Endothelial cell of umbilical vein (primary cell): ENCODE results near the gene MYO1B. TPM values are rescaled to one million over a fixed set of nuclear protein-coding genes. Genes with fewer than 3 reads are reported as not detected.

ENCODE experiments used
- BruUV-seq: library from RNA; stranded (reverse); fragments of 400-500 nt; replicated peaks from 2 replicates; lab custom pipeline; 2021; lab: Mats Ljungman, UMichigan
- CTCF ChIA-PET: fragments of 300-600, 350-600 bp; sonication (Branson Sonifier 250); formaldehyde crosslinking; loops from one replicate; lab custom pipeline; 2021; ENCODE audit warnings: antibody characterized with exemption, inconsistent platforms; lab: Charles Lee
- POLR2A ChIA-PET: fragments of 300-600, 350-600 bp; sonication (Branson Sonifier 250); formaldehyde crosslinking; loops from one replicate; lab custom pipeline; 2021; ENCODE audit warnings: antibody characterized with exemption, inconsistent platforms; lab: Charles Lee
- DNase-seq: peaks from one replicate; pipeline ENCODE4 v3.0.0-alpha.2; 2011; ENCODE audit warnings: low read depth, low spot score
- FAIRE-seq: peaks from 2 replicates; lab custom pipeline; 2011; peaks lifted over from hg19 to GRCh38; lab: Jason Lieb, UNC
- H2AFZ ChIP-seq: 2 replicates; pipeline ENCODE4 v1.6.0; 2012; ENCODE audit warnings: low read depth, low read length, control low read depth, inconsistent platforms
- H3K27ac ChIP-seq: 2 replicates; pipeline ENCODE4 v1.5.1; 2011; ENCODE audit warnings: low read depth, mild to moderate bottlenecking, control low read depth, low read length, moderate library complexity; ENCODE audit not compliant: insufficient read depth
- H3K27me3 ChIP-seq, 2 experiments: 2 replicates each; pipeline versions ENCODE4 v1.6.0 to v1.6.1; 2011; ENCODE audit warnings: low read length in 2 of 2, mixed read lengths in 1 of 2; ENCODE audit not compliant: control insufficient read depth in 2 of 2, insufficient read depth in 2 of 2
- H3K36me3 ChIP-seq, 2 experiments: 2 replicates in 1 of 2; 3 replicates in 1 of 2; pipeline ENCODE4 v1.5.1; 2011; ENCODE audit warnings: low read length in 2 of 2, mild to moderate bottlenecking in 1 of 2, moderate library complexity in 1 of 2; ENCODE audit not compliant: control insufficient read depth in 2 of 2, insufficient read depth in 2 of 2; ENCODE audit errors: extremely low read depth in 1 of 2
- H3K4me1 ChIP-seq: 3 replicates; pipeline ENCODE4 v1.5.1; 2011; ENCODE audit warnings: mild to moderate bottlenecking, low read length; ENCODE audit not compliant: control insufficient read depth, insufficient read depth; ENCODE audit errors: extremely low read depth
- H3K4me2 ChIP-seq: 2 replicates; pipeline ENCODE4 v1.6.1; 2011; ENCODE audit warnings: low read length, control low read depth, mixed read lengths; ENCODE audit not compliant: insufficient read depth
- H3K4me3 ChIP-seq, 3 experiments: fragments of 200-600 bp in 1 of 3; sonication (generic), shearing (Covaris generic) in 1 of 3; replicated peaks in 1 of 3; 2 replicates each; pipeline ENCODE4 v1.5.1; 2011 to 2016; ENCODE audit warnings: control low read depth in 3 of 3, low read length in 3 of 3, mild to moderate bottlenecking in 2 of 3, inconsistent platforms in 1 of 3, low read depth in 1 of 3, moderate library complexity in 1 of 3; ENCODE audit not compliant: insufficient read depth in 1 of 3
- H3K79me2 ChIP-seq: 2 replicates; pipeline ENCODE4 v1.6.0; 2012; ENCODE audit warnings: low read length, inconsistent platforms; ENCODE audit not compliant: control insufficient read depth, insufficient read depth
- H3K9ac ChIP-seq: replicated peaks from 2 replicates; pipeline ENCODE3; 2011; ENCODE audit warnings: low read length, control low read depth; ENCODE audit not compliant: insufficient read depth; ENCODE audit errors: extremely low read depth
- H3K9me1 ChIP-seq: replicated peaks from 3 replicates; pipeline ENCODE4 v1.6.0; 2011; ENCODE audit warnings: mild to moderate bottlenecking, low read length; ENCODE audit not compliant: control insufficient read depth, insufficient read depth; ENCODE audit errors: extremely low read depth
- H3K9me3 ChIP-seq: replicated peaks from 2 replicates; pipeline ENCODE4 v1.5.1; 2012; ENCODE audit warnings: low read length, inconsistent platforms; ENCODE audit not compliant: control insufficient read depth, insufficient read depth
- H4K20me1 ChIP-seq: replicated peaks from 2 replicates; pipeline ENCODE3; 2011; ENCODE audit warnings: mild to moderate bottlenecking, low read length; ENCODE audit not compliant: control insufficient read depth, insufficient read depth; ENCODE audit errors: extremely low read depth
- CTCF ChIP-seq, 2 donors: IDR thresholded peaks; 1 replicate in 1 of 2; 2 replicates in 1 of 2; pipeline ENCODE4 v1.5.1; 2011; ENCODE audit warnings: low read length in 2 of 2, mild to moderate bottlenecking in 2 of 2, moderate library complexity in 2 of 2, control low read depth in 1 of 2, inconsistent platforms in 1 of 2, low read depth in 1 of 2; ENCODE audit not compliant: insufficient read depth in 1 of 2; ENCODE audit errors: extremely low read depth in 1 of 2
- EZH2 ChIP-seq: IDR thresholded peaks from 2 replicates; pipeline ENCODE4 v1.6.1; 2012; ENCODE audit warnings: borderline replicate concordance, low read depth, mild to moderate bottlenecking, moderate library complexity, low read length, inconsistent platforms; ENCODE audit not compliant: severe bottlenecking
- JUN ChIP-seq: IDR thresholded peaks from 2 replicates; pipeline ENCODE4 v1.6.1; 2011; ENCODE audit warnings: borderline replicate concordance, low read depth; ENCODE audit not compliant: insufficient read length, insufficient read depth
- MAX ChIP-seq: IDR thresholded peaks from 2 replicates; pipeline ENCODE4 v1.6.1; 2011; ENCODE audit not compliant: insufficient read depth, insufficient read length
- MYC ChIP-seq: IDR thresholded peaks from one replicate; pipeline ENCODE4 v1.6.1; 2011; ENCODE audit warnings: mild to moderate bottlenecking, low read depth, low read length
- POLR2A ChIP-seq: IDR thresholded peaks from 2 replicates; pipeline ENCODE4 v1.6.1; 2012; ENCODE audit warnings: low read depth, mild to moderate bottlenecking, control low read depth, low read length
- POLR2AphosphoS5 ChIP-seq: IDR thresholded peaks from 2 replicates; pipeline ENCODE4 v1.6.1; 2012; ENCODE audit warnings: low read depth, mild to moderate bottlenecking, control low read depth, low read length, moderate library complexity; ENCODE audit not compliant: insufficient read depth
- dilution Hi-C: fragments of 300-500 bp; cut with MboI; formaldehyde crosslinking; loops from one replicate; pipeline ENCODE4 v1.15.0; 2019; ENCODE audit warnings: low sequenced_read_pairs; ENCODE audit not compliant: extremely low pct_ligation_motif_present
- intact Hi-C: fragments of 100-400 bp; cut with micrococcal nuclease; formaldehyde crosslinking; loops from one replicate; pipeline ENCODE4 v1.10.0; 2022
- polyA plus RNA-seq, 4 experiments: library from polyadenylated mRNA; depleted of rRNA in 3 of 4; stranded (reverse) in 3 of 4; unstranded in 1 of 4; fragments of >200 nt; gene quantifications; 2 replicates each; pipeline versions ENCODE4 v1.2.1 to v1.2.3, GENCODE V29; 2011 to 2012; ENCODE audit warnings: missing spikeins in 1 of 4
- small RNA-seq: library from RNA; depleted of rRNA; stranded (forward); fragments of <200 nt; gene quantifications from one replicate; pipeline ENCODE3, GENCODE V24; 2012; ENCODE audit warnings: low replicate concordance, low read depth; ENCODE audit not compliant: insufficient read depth, insufficient read length
- total RNA-seq: library from RNA; stranded (reverse); gene quantifications from 2 replicates; pipeline ENCODE4 v1.2.3, GENCODE V29; 2021

Gene MYO1B
- total and polyA plus RNA-seq, 2 donors (not counting 3 experiments of a cell fraction or from before 2014, with no cell fraction given): 8.7 to 51.1 TPM

DNA sequence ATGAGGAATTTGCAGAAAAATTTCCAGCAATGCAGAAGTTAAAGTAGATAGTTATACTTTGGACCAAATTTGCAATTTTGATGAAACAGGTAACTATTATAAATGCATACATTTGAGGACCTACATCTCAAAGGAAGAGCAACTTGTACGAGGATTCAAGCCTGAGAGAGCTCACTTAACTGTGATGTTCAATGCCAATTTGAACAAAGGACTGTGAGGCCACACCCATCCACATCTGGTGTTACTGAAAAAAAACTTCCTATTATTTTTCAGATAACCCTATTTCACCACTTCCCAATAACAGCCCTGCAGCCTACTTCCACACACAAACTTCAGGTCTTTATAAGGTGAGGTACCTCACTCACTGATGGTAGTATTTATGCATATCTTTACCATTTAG, 229.3 kb downstream of the MYO1B start:
- Histone ChIP-seq H3K4me3 (no peak overlapping the region), H3K27ac (no peak overlapping the region), H3K9me3 (no peaks in the 10 kb centered on the region), H3K79me2 (no peaks in the 10 kb centered on the region), H2AFZ (no peak overlapping the region), H3K9me1 (no peaks in the 10 kb centered on the region), H3K36me3 (no peaks in the 10 kb centered on the region), H4K20me1 (no peaks in the 10 kb centered on the region), H3K4me1 (peaks cover 9% of the 10 kb centered on the region), H3K9ac (no peak overlapping the region), H3K27me3 (peaks cover 5 to 6% of the 10 kb centered on the region in 2 experiments), H3K4me2 (no peak overlapping the region)
- dilution Hi-C loops: no loop called here
- ChIA-PET CTCF (interaction anchor here (1.1 kb wide), 1 partner anchor 228 kb away, joined by 3 read pairs; no protein-coding TSS in a partner anchor), POLR2A (no interaction called here)
- TF ChIP-seq POLR2AphosphoS5: no peak
- TF ChIP-seq MAX: no peak
- no peak for TF ChIP-seq POLR2A
- TF ChIP-seq CTCF (IDR thresholded peaks at IDR 0.05; ENCODE audit: extremely low read depth in 1 of 2, insufficient read depth in 1 of 2, low read depth in 1 of 2, low read length in 2 of 2): no peak
- TF ChIP-seq JUN: no peak
- no peak for TF ChIP-seq MYC
- no peak for TF ChIP-seq EZH2
- FAIRE-seq: no peak
- DNase-seq: no peak
- intact Hi-C loops: no loop called here
- no TSS peak for BruUV-seq

Small RNA genes lying within 50 kb of the gene (small RNA-seq; reads per million reads assigned to genes)
- not detected for gene RNU6-1045P

Other genes starting within 250 kb of the MYO1B start
- 59.2 and 67.6 TPM in 2 replicates for gene STAT1, start 231.2 kb upstream of the MYO1B start, total RNA-seq
- 56.1 and 64.2 TPM in 2 replicates for gene STAT1, start 231.2 kb upstream of the MYO1B start, polyA plus RNA-seq
- 0.46 and 0.88 TPM in 2 replicates for gene STAT4, start 94.4 kb upstream of the MYO1B start, total RNA-seq
- 0.97 and 1.2 TPM in 2 replicates for gene STAT4, start 94.4 kb upstream of the MYO1B start, polyA plus RNA-seq